ENCODE results near the gene NSL1.

NSL1 gene

DNA sequence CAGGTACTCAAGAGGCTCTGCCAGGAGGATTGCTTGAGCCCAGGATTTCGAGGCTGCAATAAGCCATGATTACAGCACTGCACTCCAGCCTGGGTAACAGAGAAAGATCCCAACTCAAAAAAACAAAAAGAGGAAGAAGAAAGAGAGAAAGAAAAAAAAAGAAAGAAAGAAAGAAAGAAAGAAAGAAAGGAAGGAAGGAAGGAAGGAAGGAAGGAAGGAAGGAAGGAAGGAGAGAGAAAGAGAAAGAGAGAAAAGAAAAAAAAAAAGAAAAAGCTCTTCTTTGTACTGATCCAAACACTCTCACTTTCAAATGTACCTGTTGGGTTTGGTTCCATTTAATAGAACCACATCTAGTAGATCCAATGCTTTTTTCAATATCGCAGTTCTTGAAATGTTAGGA is 103.8 kb downstream of the NSL1 start:
- intact Hi-C loops (cut with micrococcal nuclease), result no loop called here
- Mint-ChIP-seq H3K27me3 (no peaks in the 10 kb centered on the region), H3K9me3 (no peaks in the 10 kb centered on the region), H3K36me3 (ENCODE audit: low read depth) (peaks cover 11% of the 10 kb centered on the region), H3K4me3 (no peak overlapping the region), H3K4me1 (ENCODE audit: low read depth) (no peaks in the 10 kb centered on the region), H3K27ac (no peak overlapping the region)

DNA sequence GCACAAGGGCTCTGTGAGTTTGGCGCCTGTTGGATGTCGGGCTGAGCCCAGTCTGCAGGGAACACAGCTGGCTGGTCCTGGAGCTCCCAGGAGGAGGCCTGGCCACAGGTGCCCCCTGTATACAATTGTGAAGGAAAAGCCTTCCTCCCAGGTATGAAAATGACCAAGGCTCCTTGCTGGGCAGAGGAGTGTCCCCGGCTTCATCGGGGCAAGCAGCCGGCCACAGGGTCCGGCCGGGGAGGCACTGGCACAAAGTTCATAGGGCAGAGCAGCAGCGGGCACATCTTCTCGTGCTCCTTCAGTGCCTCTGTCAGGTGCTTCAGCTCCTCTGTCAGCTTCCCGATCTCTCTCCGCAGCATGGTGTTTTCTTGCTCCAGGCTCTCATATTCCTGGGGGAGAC is 105.0 kb downstream of the NSL1 start:
- Mint-ChIP-seq H3K4me3 (no peak overlapping the region), H3K9me3 (no peaks in the 10 kb centered on the region), H3K27me3 (no peaks in the 10 kb centered on the region), H3K4me1 (ENCODE audit: low read depth) (no peaks in the 10 kb centered on the region), H3K27ac (no peak overlapping the region), H3K36me3 (ENCODE audit: low read depth) (peaks cover 11% of the 10 kb centered on the region)
- intact Hi-C loops (cut with micrococcal nuclease), result no loop called here

DNA sequence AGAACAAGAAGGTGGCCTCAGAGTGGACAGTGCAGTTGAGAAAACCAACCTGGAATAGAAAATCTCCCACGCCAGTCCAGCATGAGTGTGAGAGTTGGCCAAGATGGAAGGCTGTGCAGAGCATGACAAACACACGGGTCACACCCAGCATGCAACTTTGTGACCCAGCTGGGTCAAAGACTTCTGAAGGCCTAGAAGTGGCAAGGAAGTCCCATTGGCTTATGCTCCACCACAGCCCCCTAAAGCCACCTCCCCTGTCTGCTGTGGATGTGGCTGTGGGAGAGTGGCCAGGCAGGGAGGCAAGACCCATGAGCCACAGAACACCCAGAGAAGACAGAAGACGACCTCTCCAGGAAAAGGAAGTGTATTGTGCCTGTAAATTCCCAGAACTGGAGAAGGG is 105.5 kb downstream of the NSL1 start:
- no peaks in the 10 kb centered on the region for H3K27me3 Mint-ChIP-seq
- intact Hi-C loops (cut with micrococcal nuclease), result no loop called here
- H3K4me1 Mint-ChIP-seq (ENCODE audit: low read depth), result peaks cover 4% of the 10 kb centered on the region
- H3K4me3 Mint-ChIP-seq, result no peak overlapping the region
- H3K36me3 Mint-ChIP-seq (ENCODE audit: low read depth), result peaks cover 11% of the 10 kb centered on the region
- H3K9me3 Mint-ChIP-seq, result no peaks in the 10 kb centered on the region
- H3K27ac Mint-ChIP-seq, result no peak overlapping the region

DNA sequence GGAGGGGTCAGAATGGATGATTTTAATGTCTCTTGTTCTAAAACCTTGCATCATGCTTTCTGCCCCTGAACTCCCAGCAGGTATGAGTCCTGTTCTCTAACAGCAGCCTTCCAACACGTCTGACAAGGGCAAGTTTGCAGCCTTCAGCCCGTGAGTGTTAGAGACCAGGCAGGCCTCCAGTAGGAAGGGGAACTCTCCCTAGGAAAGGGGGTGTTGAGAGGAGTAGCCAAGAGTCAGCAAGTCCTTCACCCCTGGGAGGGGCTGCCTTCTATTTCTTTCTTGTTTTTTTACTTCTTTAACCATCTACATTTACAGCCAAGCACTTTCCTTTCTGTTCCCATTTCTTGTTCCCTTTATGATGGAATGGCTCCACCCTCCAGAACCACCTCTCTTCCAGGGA is 106.1 kb downstream of the NSL1 start:
- peaks cover 10% of the 10 kb centered on the region for H3K4me1 Mint-ChIP-seq (ENCODE audit: low read depth)
- H3K27ac Mint-ChIP-seq, result no peak overlapping the region
- H3K36me3 Mint-ChIP-seq (ENCODE audit: low read depth), result peaks cover 11% of the 10 kb centered on the region
- no peaks in the 10 kb centered on the region for H3K9me3 Mint-ChIP-seq
- H3K27me3 Mint-ChIP-seq, result no peaks in the 10 kb centered on the region
- intact Hi-C loops (cut with micrococcal nuclease), result loop anchor here (2.0 kb wide), 1 partner anchor 13 kb away; the partner anchor contains the start of gene BATF3
- H3K4me3 Mint-ChIP-seq, result peak overlapping the region; percentile 24

DNA sequence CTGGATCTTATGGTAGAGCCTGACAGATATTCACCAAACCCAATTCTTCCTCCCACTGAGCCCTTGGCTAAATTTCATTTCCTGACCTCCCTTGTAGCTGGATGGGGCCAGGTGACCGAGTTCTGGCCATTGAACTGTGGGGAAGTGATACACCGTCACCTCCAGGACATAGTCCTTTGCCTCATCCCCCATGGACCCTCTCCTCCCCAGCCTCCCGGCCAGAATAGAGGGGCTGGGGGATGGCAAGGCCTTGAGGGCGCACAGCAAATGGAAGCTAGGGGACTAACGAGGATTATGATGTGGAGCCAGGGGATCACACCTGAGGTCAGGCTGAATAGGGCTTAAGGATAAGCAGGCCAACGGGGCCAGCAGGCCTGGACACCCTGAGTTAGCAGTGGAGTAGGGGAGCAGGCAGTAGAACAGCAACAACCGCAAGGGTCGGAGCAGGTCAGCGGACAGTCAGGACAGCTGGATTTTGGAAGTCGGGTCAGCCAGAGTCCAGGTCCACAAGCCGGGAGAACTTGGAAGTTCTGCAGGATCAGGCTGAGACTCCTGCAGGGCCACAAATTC is 107.0 kb downstream of the NSL1 start:
- Mint-ChIP-seq H3K27ac (no peak overlapping the region), H3K27me3 (no peaks in the 10 kb centered on the region), H3K4me3 (no peak overlapping the region), H3K4me1 (ENCODE audit: low read depth) (peaks cover 18% of the 10 kb centered on the region), H3K36me3 (ENCODE audit: low read depth) (peaks cover 11% of the 10 kb centered on the region), H3K9me3 (no peaks in the 10 kb centered on the region)
- intact Hi-C loops (cut with micrococcal nuclease), result loop anchor here (2.0 kb wide), 1 partner anchor 14 kb away; the partner anchor contains the start of gene BATF3

DNA sequence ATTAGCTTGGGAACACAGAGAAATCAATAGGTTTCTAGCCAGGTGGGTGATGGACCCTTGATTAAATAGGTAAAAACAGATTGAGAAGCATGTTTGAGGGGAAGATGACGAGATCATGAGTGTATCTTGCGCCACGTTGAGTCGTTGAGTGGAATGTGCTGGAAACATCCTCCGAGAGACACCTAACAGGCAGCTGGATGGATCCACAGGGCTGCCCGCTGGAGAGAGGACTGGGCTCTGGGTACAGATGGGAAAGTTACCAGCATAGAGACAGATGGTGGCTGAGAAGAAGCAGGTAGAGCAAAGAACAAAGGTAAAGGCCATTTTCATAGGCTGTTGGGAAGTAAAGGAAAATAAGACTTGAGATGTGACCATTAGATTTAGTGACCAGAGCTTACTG is 107.5 kb downstream of the NSL1 start:
- Mint-ChIP-seq H3K27me3 (no peaks in the 10 kb centered on the region), H3K36me3 (ENCODE audit: low read depth) (peaks cover 11% of the 10 kb centered on the region), H3K4me3 (peak overlapping the region; percentile 53), H3K27ac (no peak overlapping the region), H3K9me3 (no peaks in the 10 kb centered on the region), H3K4me1 (ENCODE audit: low read depth) (peaks cover 24% of the 10 kb centered on the region)
- intact Hi-C loops (cut with micrococcal nuclease), result loop anchor here (2.0 kb wide), 1 partner anchor 15 kb away; the partner anchor contains the start of gene BATF3

DNA sequence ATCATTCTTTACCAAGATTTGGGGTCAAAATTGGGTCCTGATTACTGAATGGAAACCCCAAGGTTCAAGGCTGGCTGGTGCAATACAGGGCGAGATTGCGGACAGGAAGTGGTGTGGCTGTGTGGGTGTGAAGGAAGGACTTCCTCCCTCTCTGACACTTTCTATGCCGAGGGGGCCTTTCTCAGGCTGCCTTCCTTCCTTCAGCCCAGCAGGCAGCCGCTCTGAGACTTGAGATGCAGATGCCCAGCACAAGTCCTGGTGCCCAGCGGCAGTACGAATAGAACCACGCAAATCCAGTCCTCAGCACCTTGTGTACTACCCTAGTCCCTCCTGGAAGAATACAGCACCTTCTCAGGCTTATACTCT is 108.2 kb downstream of the NSL1 start:
- H3K36me3 Mint-ChIP-seq (ENCODE audit: low read depth), result peaks cover 11% of the 10 kb centered on the region
- H3K4me3 Mint-ChIP-seq, result peak overlapping the region; percentile 53
- intact Hi-C loops (cut with micrococcal nuclease), result no loop called here
- H3K4me1 Mint-ChIP-seq (ENCODE audit: low read depth), result peaks cover 31% of the 10 kb centered on the region
- H3K27me3 Mint-ChIP-seq, result no peaks in the 10 kb centered on the region
- no peaks in the 10 kb centered on the region for H3K9me3 Mint-ChIP-seq
- no peak overlapping the region for H3K27ac Mint-ChIP-seq

DNA sequence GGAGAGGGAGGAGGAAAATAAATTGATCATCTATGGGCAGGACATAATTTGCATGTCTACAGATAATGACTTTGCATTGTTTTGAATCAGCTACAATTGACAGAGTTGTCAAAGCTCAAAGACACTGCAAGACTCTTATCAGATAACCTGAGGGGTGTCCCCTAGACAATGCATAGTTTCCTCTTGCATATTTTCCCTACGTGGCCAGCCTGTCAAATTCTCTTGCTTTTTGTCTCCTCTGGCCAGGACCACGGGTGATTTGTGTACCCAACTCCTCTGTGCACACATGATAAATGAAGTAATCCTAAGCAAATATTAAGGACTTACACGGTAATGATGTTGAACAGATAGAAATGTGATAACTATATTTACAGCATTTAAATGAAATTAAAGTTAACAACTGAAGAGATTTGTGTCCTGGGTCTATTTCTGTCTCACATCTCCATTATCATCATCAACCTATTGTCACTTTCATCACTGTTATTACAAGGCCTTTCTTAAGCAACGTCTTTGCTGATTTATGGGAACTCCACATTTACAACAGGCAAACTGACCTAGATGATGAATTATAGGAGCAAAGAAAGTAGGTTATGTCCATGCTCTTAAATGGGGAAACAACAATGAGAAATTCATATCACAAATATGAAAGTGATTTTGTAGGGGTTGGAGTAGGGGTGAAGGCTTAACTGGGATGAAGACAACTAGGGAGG is 110.7 kb downstream of the NSL1 start:
- no peak overlapping the region for H3K4me3 Mint-ChIP-seq
- no peaks in the 10 kb centered on the region for H3K9me3 Mint-ChIP-seq
- H3K27me3 Mint-ChIP-seq, result no peaks in the 10 kb centered on the region
- H3K36me3 Mint-ChIP-seq (ENCODE audit: low read depth), result peaks cover 11% of the 10 kb centered on the region
- intact Hi-C loops (cut with micrococcal nuclease), result no loop called here
- peaks cover 52% of the 10 kb centered on the region for H3K4me1 Mint-ChIP-seq (ENCODE audit: low read depth)
- H3K27ac Mint-ChIP-seq, result peak overlapping the region; percentile 86

DNA sequence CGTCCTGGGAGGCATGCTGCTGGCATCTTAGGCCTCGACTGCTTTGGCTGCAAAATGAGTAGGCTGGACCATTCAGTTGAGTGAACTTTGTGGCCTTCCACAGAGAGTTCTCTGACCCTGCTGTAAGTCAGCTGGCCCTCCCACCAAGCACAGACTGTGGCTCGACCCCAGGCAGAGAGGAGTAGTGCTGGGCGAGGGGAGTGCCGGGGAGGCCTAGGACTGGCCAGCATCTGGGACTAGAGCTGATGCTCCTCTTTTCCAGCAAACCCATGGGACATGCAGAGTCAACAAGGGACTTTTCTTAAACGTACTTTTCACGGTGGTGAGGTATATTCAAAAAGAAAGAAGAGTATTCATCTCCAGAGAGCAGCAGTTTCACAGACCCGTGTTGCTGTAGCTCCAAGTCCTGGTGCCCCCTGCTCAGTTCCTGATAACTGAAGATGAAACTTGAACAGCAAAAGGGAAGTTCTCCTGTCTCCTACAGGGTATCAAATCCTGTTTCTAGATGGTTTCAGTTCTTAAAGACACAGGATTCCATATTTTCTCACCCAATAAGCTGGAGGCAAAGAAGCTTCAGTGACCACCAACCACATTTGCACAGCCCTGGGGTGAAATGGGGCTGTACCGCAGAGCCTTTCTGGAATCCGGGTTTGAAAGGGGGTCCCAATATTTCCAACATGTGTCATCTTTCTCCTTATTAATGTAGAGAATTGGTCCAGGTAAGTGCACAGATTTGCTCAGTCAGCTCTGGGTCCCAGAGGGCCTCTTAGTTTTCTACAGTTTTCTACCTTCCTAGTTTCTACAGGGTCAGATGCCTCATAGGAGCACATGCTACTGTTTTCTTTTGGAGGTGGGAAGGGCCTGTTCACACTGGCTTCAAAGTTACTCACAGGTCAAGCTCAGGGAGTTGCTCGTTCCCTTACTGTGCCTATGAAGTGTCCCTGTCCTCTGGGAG is 112.8 kb downstream of the NSL1 start:
- Mint-ChIP-seq H3K4me1 (ENCODE audit: low read depth) (peaks cover 58% of the 10 kb centered on the region), H3K36me3 (ENCODE audit: low read depth) (no peaks in the 10 kb centered on the region), H3K27ac (peak overlapping the region; percentile 86), H3K4me3 (peak overlapping the region; percentile 62), H3K9me3 (no peaks in the 10 kb centered on the region), H3K27me3 (no peaks in the 10 kb centered on the region)
- intact Hi-C loops (cut with micrococcal nuclease), result no loop called here

DNA sequence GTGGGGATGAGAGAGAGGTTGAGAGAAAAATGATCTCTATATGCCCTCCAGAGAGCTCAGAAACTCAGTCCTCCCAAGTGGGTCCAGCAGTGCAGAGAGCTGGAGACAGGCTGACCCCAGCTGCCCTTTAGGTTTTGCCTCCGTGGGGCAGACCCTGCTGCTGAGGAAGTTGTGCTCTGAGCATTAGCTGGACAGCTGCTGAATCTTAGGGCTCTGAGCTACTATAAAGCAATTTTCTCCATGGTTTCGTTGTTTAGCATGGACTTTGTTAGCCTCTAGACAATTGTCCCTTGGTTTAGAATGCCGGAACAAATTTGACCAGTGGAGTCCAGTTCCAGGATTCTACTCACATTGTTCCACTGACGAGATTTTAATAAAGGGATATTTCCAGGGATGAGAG is 114.0 kb downstream of the NSL1 start:
- intact Hi-C loops (cut with micrococcal nuclease), result no loop called here
- Mint-ChIP-seq H3K36me3 (ENCODE audit: low read depth) (no peaks in the 10 kb centered on the region), H3K4me1 (ENCODE audit: low read depth) (peaks cover 62% of the 10 kb centered on the region), H3K27ac (peak overlapping the region; percentile 86), H3K27me3 (no peaks in the 10 kb centered on the region), H3K9me3 (no peaks in the 10 kb centered on the region), H3K4me3 (peak overlapping the region; percentile 62)

DNA sequence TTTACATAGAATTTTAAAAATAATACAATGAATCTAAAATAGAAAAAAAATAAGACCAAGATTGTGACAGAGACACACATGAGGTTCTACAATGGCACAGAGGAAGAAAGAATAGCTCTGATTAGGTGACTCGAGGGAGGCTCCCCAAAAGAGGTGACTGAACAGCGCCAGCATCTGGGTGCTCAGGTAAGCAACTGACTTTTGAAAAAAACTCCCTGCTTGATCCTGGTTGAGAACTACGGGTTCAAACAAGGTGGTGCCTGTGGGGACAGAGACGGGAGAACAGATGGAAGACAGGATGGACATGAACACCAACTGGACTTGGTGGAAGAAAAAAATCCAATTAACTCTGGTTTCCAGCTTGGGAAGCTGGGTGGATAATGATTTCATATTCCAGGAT is 114.4 kb downstream of the NSL1 start:
- H3K36me3 Mint-ChIP-seq (ENCODE audit: low read depth), result no peaks in the 10 kb centered on the region
- intact Hi-C loops (cut with micrococcal nuclease), result no loop called here
- H3K9me3 Mint-ChIP-seq, result no peaks in the 10 kb centered on the region
- peak overlapping the region; percentile 86 for H3K27ac Mint-ChIP-seq
- H3K27me3 Mint-ChIP-seq, result no peaks in the 10 kb centered on the region
- H3K4me3 Mint-ChIP-seq, result peak overlapping the region; percentile 62
- peaks cover 66% of the 10 kb centered on the region for H3K4me1 Mint-ChIP-seq (ENCODE audit: low read depth)

Measured in dendritic cell treated with granulocyte-macrophage colony-stimulating factor and Interleukin-4, amounts not matched to agents 40 ng/mL and 50 ng/mL, for 4 days (primary cell).